Cardiac fibroblast (primary cell): ENCODE data around the gene JPT2.

Source experiments
- DNase-seq, 2 donors: peaks; one replicate each; pipeline versions ENCODE4 v3.0.0 to v3.0.0-alpha.2; 2010; ENCODE audit warnings: low read depth in 2 of 2
- H3K4me3 ChIP-seq, 2 donors: replicated peaks in 1 of 2; 1 replicate in 1 of 2; 2 replicates in 1 of 2; pipeline ENCODE4 v1.5.1; 2011; ENCODE audit warnings: low read depth in 2 of 2, low read length in 2 of 2, mild to moderate bottlenecking in 2 of 2, moderate library complexity in 1 of 2
- TF ChIP-seq, protein P1 (sequence below): IDR thresholded peaks from one replicate; pipeline ENCODE4 v1.5.1; 2011; ENCODE audit warnings: low read depth, mild to moderate bottlenecking, low read length, inconsistent platforms

JPT2 gene

GRCh38 chr16:1705688-1706385 is 27.8 kb downstream of the JPT2 start, which contains the start of gene MAPK8IP3:
Gene MAPK8IP3, plus strand, starts transcription at chr16:1706195. Its CDS starts 145 bp downstream, at chr16:1706340.
- DNase-seq, result peak; percentile 87 to 93
- peak within 1 kb of the TSS; percentile 89 to 99 for H3K4me3 ChIP-seq
- TF ChIP-seq, protein P1, sequence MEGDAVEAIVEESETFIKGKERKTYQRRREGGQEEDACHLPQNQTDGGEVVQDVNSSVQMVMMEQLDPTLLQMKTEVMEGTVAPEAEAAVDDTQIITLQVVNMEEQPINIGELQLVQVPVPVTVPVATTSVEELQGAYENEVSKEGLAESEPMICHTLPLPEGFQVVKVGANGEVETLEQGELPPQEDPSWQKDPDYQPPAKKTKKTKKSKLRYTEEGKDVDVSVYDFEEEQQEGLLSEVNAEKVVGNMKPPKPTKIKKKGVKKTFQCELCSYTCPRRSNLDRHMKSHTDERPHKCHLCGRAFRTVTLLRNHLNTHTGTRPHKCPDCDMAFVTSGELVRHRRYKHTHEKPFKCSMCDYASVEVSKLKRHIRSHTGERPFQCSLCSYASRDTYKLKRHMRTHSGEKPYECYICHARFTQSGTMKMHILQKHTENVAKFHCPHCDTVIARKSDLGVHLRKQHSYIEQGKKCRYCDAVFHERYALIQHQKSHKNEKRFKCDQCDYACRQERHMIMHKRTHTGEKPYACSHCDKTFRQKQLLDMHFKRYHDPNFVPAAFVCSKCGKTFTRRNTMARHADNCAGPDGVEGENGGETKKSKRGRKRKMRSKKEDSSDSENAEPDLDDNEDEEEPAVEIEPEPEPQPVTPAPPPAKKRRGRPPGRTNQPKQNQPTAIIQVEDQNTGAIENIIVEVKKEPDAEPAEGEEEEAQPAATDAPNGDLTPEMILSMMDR, result peak; percentile 35

GRCh38 chr16:1706386-1707192 is 28.5 kb downstream of the JPT2 start:
- TF ChIP-seq, protein P1, result no peak
- peak; percentile 33 to 34 for DNase-seq
- peak overlapping the region; percentile 89 to 99 for H3K4me3 ChIP-seq

- TF ChIP-seq, protein P1, result no peak
- peak; percentile 42 to 53 for DNase-seq
- H3K4me3 ChIP-seq, result peak overlapping the region; percentile 89 to 99
Measured at GRCh38 chr16:1707193-1707790, 29.2 kb downstream of the JPT2 start.

GRCh38 chr16:1708083-1708767 is 30.1 kb downstream of the JPT2 start:
- DNase-seq, result no peak
- H3K4me3 ChIP-seq, result peak overlapping the region in 1 of 2 donors; percentile 99
- TF ChIP-seq, protein P1, result no peak

GRCh38 chr16:1708768-1709180 is 30.7 kb downstream of the JPT2 start:
- no peak overlapping the region for H3K4me3 ChIP-seq
- peak; percentile 62 to 70 for DNase-seq
- TF ChIP-seq, protein P1, result no peak

DNA sequence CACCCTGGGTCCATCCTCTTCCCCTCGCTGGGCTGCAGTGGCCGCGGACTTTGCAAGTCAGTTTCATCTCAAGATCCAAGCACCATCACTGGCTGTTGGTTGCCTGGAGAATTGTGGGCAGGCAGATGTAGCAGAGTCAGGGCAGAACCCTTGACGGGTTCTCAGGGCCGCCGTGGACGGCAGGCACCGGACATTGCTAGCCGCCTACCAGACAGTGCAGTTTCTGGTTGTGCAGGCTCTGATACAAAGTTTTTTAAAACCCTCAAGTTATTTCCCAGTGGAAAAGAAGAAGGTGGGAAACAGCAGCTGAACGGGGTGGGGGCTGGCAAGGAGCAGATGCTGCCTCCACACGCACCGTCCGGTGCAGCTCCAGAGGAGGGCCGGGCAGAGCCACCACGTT is 31.3 kb downstream of the JPT2 start:
- H3K4me3 ChIP-seq, result no peak overlapping the region
- DNase-seq, result no peak
- TF ChIP-seq, protein P1, result no peak
